HG03521 (cell line): ENCODE results near the gene LRPAP1.

Experiments
- ATAC-seq: cut with Tn5 transposase; IDR thresholded peaks from one replicate; pipeline ENCODE4 v1.9.1; 2021; ENCODE audit warnings: mild to moderate bottlenecking, moderate library complexity; ENCODE audit not compliant: unreplicated experiment

The LRPAP1 gene

GRCh38 chr4:3486541-3487540, 45.4 kb downstream of the LRPAP1 start:
- ATAC-seq = no peak

DNA sequence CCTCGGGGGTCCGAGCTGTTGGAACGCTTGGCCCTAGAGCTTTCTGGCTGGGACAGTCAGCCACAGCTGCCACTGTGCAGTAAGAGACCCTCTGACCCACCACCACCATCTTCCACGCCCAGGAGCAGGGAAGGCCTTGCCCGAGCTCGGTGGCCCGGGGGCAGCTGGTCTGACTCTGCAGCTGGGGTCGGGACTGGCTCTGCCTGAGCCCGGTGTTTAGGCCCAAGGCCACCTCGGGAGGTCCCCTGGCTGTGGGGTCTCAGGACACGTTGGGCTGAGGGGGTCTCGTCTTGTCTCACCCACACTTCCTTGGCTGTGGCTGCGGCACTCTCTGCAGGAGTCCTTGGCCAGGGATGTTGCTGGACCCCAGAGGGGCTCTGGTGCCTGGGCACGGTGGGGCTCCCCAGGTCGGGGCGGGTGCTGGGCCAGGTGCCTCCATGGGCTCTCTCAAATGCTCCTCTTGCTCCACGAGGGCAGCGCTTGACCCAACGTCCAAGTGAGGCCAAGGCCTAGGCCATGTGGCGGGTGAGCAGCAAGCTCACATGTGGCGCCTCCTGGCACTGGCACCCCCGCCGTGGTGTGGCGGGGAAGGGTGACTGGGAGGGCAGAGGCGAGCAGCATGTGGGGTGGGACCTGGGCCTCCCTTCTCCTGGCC, 46.2 kb downstream of the LRPAP1 start:
- no peak for ATAC-seq

GRCh38 chr4:3485011-3485791, 47.0 kb downstream of the LRPAP1 start:
- no peak for ATAC-seq

GRCh38 chr4:3484057-3484973, 47.9 kb downstream of the LRPAP1 start:
- no peak for ATAC-seq

GRCh38 chr4:3483471-3483921, 48.7 kb downstream of the LRPAP1 start:
- ATAC-seq = no peak

- no peak for ATAC-seq
Observed at GRCh38 chr4:3482707-3483106, 49.5 kb downstream of the LRPAP1 start.

DNA sequence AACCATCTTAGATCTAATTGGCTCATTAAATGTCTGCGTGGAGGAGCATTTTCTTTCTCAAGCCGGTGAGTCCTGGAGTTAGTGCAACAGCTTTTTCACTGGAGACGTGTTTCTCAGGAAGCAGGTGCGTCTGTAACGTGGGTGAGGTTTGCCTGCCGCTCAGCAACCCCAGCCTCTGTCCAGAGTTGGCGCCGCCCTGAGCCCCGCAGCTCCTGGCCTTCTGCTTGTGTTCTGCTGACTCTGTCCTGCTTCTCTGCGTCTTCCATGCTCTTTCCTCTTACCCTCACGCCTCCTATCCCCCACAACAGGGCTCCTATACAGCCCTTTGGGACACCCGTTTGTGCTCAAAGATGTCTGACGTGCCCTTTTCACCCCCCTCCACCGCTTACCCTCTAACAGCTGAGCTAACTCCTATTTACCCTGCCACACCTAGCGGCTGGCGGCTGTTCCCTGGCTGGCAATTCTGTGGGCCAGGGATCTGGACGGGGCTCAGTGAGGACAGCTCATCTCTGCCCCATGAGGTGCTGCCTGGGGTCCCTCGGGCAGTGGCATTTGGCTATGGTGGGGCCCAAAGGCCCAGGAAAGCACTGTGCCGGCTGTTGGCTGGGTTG, 50.3 kb downstream of the LRPAP1 start:
- ATAC-seq = no peak

GRCh38 chr4:3481113-3481531, 51.1 kb downstream of the LRPAP1 start:
- no peak for ATAC-seq

DNA sequence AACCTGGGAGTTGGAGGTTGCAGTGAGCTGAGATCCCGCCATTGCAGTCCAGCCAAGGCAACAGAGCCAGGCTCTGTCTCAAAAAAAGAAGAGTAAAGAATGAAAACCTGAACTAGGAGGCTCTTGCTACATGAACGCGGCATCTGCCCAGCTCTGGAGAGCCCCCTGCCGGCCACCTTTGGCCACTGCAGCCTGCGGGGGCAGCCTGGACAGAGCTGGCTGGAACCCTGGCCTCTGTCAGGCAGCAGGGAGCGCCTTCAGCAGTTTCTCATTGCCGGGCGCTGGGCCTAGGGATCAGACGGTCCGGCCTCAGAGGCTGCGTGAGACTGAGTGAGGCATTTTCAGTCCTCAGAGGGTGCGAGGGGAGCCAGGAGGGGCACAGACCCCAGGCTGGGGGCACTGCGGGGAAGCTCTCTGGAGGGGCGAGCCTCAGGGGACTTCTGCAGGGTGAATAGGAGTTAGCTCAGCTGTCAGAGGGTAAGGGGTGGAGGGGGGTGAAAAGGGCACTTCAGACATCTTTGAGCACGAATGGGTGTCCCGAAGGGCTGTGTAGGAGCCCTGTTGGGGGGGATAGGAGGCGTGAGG, 51.6 kb downstream of the LRPAP1 start:
- no peak for ATAC-seq

GRCh38 chr4:3479358-3480101, 52.7 kb downstream of the LRPAP1 start:
- ATAC-seq = no peak

DNA sequence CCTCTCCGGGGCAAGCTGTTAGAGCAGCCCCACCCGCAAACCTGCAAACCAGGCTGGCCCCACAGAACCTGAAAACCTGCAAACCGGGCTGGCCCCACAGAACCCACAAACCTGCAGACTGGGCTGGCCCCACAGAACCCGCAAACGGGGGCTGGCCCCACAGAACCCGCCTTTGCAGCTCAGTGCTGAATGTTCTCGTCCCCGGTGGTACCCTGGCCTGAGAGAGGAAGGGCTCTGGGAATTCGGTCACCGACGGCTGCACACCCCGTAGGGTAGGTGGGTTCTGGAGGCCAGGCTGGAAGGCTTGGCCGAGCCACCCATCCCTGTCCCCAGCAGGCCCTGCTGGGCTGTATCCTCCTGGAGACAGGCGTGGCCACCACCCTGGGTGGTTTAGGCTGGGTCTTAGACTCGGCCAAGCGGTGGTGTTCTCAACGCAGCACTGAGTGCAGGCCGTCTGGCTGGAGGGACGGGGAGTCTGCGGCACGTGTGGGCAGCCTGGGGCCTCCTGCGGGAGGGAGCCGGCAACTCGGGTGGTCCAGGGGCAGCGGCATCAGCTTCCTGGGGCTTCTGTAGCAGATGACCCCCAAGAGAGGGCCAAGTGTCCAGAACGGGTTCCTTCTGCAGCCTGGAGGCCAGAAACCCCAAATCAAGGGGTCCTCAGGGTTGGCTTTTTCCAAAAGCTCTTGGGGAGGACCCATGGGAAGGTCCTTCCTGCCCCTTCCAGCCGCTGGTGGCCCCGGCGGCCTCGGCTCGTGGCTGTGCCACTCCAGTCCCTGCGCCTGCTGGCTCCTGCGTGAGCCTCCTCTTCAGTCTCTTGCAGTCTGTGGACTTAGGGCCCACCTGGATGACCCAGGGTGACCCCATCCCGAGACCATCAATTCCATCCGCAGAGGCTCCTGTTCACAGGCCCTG, 53.5 kb downstream of the LRPAP1 start:
- no peak for ATAC-seq

GRCh38 chr4:3477750-3478430, 54.3 kb downstream of the LRPAP1 start:
- no peak for ATAC-seq

- no peak for ATAC-seq
Observed at GRCh38 chr4:3476936-3477749, 55.1 kb downstream of the LRPAP1 start.

DNA sequence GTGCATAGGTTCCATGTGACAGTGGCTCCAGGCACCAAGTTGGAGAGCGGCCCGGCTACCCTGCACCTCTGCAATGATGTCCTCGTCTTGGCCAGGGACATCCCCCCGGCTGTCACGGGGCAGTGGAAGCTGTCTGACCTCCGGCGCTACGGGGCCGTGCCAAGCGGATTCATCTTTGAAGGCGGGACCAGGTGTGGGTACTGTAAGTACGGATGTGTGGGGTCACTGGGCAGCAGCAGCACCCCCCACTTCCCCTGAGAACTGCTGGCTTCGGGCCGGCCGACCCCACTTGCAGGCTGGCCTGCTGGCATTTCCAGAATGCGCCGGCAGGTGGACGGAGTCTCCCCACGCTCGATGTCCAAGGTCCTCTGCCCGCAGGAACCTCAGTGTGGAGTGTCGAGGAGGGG, 55.9 kb downstream of the LRPAP1 start:
- ATAC-seq = no peak

- no peak for ATAC-seq
Observed at GRCh38 chr4:3475713-3476260, 56.4 kb downstream of the LRPAP1 start.
